GM19468 (cell line): ENCODE results near the gene WDR86.

Source experiments
- ATAC-seq: cut with Tn5 transposase; IDR thresholded peaks from one replicate; pipeline ENCODE4 v1.9.1; 2021; ENCODE audit warnings: mild to moderate bottlenecking, moderate library complexity, moderate number of reproducible peaks; ENCODE audit not compliant: unreplicated experiment; ENCODE audit errors: extremely low read depth

WDR86 gene

DNA sequence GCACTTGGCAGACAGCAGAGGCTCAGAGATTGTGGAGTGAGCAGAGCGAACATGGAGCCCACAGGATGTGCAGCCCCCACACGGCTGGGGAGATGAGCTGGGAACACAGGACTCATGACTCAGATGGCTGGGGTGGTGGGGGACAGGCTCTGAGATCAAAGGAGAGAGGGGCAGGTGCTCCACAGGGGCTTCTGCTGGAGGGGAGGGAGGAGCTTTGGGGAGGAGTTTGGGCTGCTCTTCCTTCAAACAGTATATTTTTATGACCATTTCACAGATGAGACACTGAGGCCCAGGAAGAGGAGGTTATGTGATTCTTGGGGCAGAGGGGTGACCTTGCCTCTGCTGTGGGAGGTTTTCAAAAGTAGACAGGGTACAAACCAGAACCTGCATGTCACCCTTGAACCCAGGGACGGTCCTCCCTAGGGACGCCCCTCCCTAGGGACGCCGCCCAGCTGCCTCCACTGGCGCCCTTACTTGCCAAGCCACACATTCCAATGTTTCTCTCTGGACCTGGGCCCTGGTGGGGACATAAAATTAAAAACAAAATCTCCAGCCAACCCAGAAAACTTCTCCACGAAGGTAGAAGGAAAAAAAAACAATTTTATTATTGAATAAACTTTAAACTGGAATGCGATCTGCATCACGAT is 31.1 kb upstream of the WDR86 start:
- ATAC-seq = no peak

DNA sequence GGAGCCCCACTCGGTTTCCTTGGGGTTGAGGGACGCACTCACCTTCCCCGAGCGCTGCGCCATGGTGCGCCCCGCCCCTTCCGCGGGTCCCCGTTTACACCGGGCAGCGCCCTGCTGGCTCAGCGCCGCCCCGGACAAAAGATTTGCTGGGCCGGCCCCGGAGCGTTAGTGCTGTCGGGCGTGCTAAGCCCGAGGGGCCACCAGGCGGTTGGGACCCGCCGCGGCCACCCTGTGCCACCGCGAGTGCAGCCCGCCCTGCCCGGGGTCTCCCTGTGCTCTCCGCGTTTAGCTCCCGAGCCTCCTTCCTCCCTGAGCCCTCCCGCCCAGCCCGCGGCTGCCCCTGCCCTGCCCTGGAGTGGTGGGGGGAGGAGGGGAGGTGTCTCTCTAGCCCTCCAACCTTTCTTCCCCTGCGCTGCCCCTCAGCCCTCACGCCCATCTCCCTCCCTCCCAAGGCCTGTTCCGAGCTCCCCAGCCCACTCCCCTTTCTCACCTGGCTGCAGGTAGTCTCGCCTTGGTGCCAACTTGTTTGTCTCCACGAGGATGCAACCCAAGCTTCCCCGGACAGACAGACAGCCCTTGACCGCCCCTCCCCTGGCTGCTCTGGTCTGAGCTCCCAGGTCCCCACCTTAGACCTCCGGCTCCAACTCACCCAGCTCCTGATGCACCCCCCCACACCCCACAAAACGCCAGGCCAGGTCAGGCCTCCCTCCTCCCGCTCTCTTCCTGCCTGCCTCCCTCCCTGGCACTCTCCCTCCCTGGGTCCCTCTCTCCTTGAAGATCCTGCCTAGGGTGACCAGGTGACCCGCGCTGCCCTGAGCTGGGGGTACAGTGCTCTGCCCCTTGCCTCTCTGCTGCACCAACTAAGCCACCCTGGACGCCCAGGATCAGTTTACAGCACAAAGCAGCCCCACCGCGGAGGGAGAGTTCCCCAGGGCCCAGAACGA is 30.3 kb upstream of the WDR86 start, which contains the start of gene CRYGN:
Gene CRYGN (minus strand): TSS at position 287 of the 944 bp plus-strand sequence. CDS start 224 bp downstream, at position 63.
- ATAC-seq = no peak

DNA sequence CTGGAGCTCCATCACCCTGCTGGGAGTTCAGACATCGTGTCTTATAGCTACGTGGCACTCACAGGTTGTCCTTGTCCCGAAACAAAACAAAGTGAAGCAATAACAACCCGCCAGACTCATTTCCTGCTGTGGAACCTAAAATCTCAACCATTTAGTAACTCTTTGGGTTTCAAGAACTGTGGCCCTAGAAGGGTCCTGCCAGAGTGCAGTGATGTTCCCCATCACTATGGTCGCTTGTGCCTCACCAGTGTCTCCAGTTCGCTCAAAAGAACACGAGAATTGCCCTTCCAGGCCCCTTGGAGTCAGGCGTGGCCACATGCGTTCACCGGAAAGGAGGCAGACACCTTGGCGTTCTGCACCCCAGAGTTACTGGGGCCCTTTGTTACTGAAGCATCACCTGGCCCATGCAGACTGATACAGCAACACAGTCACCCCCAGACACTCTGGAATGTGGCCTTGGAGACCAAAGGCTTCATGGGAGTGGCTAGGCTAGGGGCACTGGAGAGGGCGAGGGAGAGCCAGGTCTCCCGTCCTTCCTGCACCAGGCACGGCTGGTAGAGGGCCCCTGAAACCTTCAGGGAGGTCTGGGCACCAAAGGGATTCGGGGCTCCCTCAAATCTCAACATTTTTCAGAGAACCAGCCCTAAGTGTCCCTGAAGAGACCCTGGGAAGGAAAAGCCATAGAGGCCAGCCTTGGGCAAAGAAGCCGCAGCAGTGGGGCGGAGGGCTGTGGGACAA is 29.2 kb upstream of the WDR86 start:
- ATAC-seq = no peak

DNA sequence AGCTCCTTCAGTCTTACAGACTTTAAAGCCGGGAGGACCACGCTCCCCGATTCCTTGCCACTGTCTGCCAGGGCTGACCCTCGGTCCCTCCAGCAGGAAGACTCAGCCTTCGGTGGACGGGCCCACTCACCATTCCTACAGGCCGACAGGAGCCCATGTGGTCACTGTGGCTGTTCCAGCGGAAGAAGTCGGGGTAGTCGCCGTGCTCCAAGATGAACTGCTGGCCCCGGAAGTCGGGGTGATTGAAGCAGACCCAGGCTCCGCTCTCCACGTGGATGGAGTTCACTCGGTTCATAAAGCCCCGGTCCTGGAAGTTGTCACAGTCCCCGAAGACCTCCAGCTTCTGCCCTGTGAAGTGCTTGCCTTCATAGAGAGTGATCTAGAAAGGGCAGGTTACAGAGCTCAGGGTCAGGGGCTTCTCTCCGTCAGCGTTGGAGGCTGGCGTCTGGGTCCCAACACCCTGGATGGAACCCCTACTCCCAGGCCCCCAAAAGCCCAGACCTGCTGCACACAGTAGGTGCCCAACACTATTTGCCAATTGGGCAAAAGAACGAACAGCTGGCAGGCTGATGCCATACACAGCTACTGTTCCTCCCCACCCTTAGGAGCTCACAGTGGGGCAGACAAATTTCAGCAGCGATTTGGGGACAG is 28.2 kb upstream of the WDR86 start:
- no peak for ATAC-seq

DNA sequence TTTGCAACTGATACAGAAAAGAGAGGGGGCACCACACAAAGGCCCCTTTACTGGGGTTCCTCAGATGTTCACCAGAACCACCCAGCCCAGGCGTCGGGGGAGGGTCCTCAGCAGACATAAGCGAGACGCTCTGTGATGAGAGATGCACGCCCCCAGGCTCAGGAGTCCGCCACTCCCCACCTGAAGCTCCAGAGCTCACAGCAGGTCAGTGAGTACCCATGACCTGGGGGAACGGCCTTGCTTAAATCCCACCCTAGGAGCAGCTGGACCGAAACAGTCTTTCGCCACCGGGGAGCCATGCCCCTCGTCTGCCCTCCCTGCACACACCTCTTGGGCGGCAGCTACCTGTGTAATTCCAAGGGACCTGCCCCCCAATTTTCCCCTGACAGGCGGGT is 27.3 kb upstream of the WDR86 start:
- ATAC-seq = no peak

DNA sequence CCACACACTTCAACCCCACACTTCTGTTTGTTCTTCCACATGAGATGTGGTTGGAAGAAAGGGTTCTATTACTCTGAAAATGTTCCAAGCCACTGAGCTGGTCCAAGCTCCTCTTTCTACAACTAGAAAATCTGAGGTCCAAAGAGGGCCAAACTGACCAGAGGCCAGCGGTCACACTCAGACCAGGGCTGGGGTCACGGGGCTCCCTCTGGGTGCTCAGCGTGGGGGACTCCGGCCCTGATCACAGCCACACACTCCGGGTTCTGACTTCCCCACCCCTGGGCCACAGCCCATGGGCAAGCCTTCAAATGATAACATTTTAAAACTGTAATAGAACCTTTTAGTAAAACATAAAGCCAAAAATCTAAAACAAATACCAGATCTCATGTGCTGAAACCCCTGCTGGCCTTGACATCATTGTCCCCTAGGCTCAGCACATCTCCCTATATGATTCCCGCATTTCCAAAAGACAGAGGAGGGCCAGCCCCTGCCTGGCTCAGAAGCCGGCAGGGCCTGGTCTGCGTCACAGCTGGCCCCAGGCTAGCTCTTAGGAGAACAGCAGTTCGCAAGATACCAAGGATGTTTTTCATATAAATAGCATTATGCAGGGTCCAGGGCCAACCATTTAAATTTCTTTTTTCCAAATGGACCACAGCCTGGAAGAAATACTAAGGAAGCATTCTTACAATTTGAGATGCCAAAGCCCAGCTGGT is 26.8 kb upstream of the WDR86 start:
- no peak for ATAC-seq

DNA sequence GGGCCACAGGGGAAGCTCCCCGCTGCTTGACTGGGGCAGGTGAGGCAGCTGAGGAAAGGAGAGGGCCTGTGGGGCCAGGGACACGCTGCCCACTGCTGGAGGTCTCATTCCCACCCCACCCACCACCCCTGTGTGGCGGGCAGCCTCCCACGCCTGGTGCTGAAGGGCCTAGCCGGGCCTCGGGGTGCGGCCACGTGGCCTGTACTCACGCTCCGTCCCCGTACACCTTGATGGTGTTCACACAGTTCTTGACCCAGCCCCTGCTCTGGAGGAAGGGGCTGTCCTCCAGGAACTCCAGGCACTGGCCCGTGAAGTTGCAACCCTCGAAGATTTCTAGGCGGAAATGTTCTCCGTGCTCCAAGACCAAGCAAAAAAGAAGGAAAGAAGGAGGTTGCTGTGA is 26.1 kb upstream of the WDR86 start:
- ATAC-seq = no peak

DNA sequence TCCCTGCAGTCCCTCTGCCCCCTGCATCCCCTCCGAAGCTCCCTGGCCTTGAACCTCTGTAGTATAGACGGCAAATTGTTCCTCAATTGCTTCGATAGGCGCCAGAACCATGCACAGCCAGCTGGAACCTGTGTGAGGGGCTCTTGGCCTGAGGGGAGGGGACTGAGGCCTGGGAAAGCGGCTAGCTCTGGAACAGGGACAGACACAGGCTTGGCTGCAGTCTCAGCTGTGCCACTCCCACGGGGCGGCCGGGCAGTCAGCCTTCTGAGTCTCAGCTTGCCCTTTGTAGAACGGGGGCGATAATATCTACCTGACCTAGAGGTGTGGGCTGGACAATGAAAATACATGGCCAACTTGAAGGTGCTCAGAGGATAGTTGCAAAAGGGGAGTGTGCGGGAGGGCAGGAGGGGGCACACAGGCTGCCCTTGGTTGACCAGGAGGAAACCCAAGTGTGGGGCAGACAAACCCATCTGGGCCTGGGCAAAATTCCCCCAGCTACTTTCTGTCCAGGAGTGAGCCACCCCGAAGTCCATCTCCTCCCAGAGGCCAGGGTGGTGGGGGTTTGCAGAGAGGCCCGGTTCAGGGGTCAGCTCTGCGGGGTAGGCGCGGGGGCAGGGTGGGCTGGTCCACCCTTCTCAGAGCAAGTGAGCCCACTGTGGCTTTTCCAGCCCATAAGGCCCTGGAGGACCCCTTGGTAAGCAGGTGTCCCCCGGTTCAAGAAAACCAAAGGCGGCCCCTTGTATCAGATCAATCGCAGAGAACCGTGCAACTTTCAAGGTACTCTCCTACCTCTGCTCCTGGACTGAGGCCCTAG is 25.5 kb upstream of the WDR86 start:
- ATAC-seq = no peak

DNA sequence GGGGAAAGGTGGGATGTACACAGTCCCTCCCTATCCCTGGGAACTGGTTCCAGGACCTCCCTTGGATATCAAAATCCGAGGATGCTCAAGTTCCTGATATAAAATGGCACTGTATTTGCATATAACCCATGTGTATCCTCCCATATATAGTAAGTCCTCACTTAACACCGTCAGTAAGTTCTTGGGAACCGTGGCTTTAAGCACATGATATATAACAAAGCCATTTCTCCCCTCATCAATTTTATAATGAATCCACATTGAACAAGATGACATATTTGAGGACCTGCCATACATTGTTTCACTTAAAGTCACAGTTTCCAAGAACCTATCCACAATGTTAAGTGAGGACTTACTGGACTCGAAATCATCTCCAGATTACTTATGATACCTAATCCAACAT is 24.7 kb upstream of the WDR86 start:
- no peak for ATAC-seq

DNA sequence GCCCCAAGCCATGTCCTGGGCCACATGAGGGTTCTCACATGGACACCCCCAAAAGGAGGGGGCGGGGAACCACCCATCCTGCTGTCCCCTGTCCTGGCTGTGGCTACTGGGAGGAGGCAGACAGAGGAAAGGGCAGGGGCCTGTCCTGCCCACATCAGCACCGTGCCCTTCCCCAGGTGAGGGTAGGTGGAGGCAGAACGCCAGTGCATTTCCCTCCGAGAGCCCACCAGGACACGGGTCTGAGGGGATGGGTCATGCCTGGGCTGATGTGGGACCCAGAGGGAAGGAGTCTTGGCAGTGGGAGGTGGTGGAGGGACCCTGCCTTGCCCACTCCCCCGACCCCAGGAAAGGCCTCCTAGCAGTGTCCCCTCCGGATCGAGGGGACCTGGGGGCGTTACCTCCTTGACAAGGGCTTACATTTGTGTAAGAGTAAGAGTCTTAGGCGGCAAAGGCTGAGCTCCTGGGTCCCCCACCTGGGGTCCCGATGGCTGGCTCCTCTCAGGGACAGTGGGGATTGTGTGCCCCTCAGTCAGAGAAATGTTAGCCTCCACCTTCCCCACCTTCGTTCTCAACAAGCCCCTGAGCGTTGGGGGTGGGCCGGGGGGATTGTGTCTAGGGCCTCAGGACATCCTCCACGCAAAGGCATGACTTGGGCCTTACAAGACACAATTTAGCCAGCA is 24.0 kb upstream of the WDR86 start:
- no peak for ATAC-seq

DNA sequence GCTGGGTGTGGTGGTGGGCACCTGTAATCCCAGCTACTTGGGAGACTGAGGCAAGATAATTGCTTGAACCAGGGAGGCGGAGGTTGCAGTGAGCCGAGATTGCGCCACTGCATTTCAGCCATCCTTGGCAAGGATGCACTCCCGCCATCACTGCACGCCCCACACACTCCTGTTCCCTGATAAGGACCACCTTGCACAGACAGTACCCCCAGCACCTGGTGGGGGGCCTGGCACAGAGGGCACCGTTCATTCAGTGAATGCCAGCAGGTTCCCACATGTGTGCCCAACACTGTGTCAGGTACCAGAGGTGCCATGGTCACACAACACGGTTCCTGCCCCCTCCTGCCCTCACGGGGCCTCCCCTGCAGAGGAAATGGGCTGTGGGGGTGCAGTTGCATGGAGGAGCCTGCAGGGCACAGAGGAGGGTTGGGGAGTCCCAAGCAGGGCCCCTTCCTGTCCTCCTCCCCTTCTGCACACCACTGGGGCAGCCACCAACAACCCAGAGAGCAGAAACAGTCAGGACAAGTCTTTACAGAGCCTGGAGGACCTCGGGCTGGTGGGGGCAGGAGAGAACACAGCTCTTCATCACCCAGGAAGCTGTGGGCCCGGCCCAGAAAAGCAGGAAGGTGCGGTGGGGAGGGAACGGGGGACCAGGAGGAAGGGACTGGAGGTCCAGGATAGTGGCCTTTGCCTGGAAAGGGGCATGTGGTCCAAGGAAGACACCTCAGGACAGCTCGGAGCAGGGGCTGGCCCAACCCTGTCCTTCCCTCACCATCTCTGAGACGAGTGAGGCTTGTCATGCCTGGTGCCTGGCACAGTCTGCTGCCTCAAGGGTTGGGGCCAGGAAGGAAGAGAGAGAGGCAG is 23.1 kb upstream of the WDR86 start:
- no peak for ATAC-seq

DNA sequence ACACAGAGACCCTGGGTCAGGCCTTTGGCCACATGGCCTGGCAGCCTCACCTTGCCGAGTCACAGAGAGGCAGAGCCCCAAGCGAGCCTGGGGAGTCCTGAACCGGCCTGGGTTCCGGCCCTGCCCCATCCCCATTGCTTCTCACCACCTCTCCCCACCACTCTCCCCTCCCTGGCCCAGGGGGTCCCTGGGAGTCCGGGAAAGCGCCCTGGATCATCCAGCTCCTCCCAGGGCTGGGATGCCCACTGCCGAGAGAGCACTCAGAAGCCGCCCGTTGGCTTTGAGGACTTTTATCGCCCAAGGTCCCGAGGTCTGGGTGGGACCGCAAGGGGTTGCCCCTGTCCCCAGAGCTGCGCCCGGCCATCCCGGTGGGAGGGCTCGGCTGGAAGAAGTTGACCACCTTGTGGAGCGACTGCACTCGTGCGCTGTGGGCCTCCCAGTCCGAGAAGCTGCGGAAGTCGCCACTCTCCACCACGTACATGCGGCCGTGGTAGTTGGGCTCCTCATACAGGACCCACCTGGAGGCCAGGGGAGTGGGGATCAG is 22.0 kb upstream of the WDR86 start:
- ATAC-seq = no peak

DNA sequence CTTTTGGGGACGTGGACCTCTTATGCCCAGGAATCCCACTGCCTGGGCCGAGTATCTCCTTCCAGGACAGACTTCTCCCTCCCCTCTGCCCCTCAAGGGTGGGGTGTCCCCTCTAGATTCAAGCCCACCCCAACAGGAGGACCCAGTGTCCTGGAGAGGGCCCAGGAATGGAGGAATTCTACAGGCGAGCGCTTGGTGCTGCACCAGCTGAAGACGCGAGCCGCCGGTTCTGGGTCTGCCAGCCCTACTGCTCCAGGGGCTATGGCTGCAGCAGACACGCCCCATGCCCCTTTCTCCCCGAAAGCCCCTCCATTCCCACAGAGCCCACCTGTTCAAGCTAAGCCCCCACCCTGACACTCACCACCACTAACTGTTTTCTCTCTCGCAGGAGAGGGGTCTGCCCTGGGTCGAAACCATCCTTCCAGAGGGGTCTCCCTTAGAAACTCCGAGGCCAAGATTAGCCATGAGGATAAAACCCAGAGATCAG is 21.5 kb upstream of the WDR86 start:
- ATAC-seq = no peak

DNA sequence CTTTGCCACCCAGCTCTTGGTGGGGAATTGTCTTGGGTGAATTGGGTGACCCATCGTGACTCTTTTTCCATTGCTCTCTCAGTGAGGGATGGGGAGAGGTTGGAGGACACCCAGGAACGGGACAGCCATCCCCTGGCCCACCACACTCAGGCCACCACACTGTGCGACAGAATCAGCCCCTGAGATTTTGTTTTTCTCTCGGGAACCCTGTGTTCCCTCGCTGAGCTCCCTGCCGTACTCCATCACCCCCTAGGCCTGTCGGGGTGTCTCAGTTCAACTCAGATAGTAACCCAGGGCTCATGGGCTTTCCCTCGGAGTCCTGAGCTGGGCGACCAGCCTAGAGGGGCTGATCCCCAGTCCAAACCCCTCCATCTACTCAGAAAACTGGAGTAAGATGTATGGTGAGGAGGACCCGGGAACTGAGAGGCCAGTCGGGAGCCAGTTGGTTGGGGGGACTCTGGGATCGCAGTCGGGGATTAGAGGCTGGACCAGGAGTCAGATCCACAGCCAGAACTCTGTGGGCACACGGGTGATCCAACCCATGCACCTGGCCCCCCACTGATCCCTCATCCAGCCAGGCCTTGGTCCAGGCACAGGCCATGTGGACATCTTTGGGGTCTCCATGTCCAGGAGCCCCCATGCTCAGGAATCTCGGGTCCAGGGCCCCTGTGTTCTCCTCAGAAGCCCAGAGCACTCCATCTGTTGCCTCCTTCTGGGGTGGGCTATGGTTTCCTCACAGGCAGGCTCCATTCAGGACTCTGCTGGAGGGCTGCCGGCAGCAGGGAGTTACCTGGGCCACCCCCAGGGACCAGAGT is 20.8 kb upstream of the WDR86 start:
- ATAC-seq = no peak

DNA sequence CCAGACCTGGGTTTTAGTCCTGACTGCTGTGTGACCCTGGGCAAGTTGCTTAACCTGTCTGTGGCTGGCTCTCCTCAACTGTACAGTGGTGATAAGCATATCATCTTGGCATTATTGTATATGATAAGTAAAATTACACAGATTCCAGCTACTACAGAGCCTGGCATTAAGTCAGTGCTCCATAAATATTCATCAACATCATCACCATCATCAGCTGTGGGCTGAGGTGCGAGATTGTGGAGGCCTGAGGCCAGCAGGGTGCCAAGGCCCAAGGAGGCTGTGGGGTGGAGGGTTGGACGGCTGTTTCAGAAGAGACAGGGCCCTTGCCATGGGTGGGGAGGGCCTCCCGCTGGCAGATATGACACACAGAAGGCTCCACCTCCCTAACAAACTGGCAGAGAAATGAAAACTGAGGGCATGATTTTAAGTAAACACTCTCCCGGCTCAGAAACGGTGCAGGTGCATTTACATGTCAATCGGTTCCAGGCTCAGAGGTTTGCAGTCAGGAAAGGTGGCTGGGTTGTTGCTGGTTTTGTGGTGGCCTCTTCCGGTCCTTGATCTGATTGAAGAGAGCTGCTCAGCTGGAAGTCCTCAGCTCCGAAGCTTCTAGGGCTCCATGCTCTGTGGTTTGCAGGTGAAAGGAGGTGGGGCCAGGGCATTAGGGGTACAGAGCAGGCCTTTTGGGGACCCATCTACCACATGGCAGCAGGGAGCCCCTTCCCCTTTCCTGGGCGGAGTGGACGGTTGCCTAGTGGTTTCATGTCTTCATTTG is 19.9 kb upstream of the WDR86 start:
- no peak for ATAC-seq

DNA sequence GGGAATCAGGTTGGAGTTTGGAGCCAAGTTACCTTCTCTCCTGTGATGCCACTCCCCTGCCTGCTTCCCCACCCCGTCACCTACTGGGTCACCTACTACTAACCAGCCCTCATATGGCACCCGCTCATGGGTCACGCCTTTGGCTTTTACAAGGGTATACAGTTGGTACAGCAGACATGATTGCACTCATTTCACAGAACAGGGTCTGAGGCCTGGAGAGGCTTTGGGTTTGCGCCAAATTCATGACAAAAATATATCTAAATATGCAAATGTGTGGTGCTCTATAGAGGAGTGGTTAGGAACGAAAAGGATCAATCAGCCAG is 19.4 kb upstream of the WDR86 start:
- ATAC-seq = no peak
